K562 (cell line): ENCODE results near the gene GPR68. TPM values are rescaled to one million over a fixed set of nuclear protein-coding genes. Genes with fewer than 3 reads are reported as not detected.

ENCODE experiments used
- ATAC-seq: fragments of 200-7000 bp; cut with Tn5 transposase; 3 replicates; pipeline ENCODE4 v1.9.1; 2020; ENCODE audit warnings: moderate library complexity
- BruUV-seq: library from RNA; stranded (reverse); fragments of 400-500 nt; replicated peaks from 2 replicates; lab custom pipeline; 2021; lab: Mats Ljungman, UMichigan
- CTCF ChIA-PET: fragments of 300-600 bp; formaldehyde crosslinking; extraction: SDS; loops from one replicate; lab custom pipeline; 2021; ENCODE audit warnings: low intra/inter-chr PET ratio; lab: Yijun Ruan, JAX
- POLR2A ChIA-PET: fragments of 300-600, 350-650 bp; sonication (Branson Sonifier 250); formaldehyde crosslinking; extraction: SDS; loops from one replicate; lab custom pipeline; 2021; ENCODE audit warnings: antibody characterized with exemption, inconsistent platforms; lab: Yijun Ruan, JAX
- DNase-seq, 4 experiments: peaks; one replicate each; pipeline versions ENCODE4 v3.0.0 to v3.0.0-alpha.2; 2011 to 2018; ENCODE audit warnings: low spot score in 3 of 4, mixed read lengths in 3 of 4; ENCODE audit errors: extremely low read depth in 1 of 4
- FAIRE-seq: peaks from 2 replicates; lab custom pipeline; 2011; peaks lifted over from hg19 to GRCh38; lab: Jason Lieb, UNC
- H2AFZ ChIP-seq: 2 replicates; pipeline ENCODE4 v1.6.0; 2011; ENCODE audit warnings: low read depth, low read length, control low read depth, inconsistent platforms
- H3K27ac ChIP-seq: fragments of 200-600 bp; 3 replicates; pipeline ENCODE4 v1.8.0; 2011; ENCODE audit warnings: low read depth, mild to moderate bottlenecking, control low read depth, inconsistent platforms, low read length, moderate library complexity, mixed read lengths; ENCODE audit errors: extremely low read depth
- H3K27me3 ChIP-seq, 2 experiments: fragments of 300-600 bp in 1 of 2; 2 replicates in 1 of 2; 3 replicates in 1 of 2; pipeline versions ENCODE4 v1.6.0 to v1.8.0; 2011; ENCODE audit warnings: inconsistent platforms in 2 of 2, low read length in 2 of 2, mild to moderate bottlenecking in 1 of 2, mixed read lengths in 1 of 2, moderate library complexity in 1 of 2; ENCODE audit not compliant: control insufficient read depth in 2 of 2, insufficient read depth in 2 of 2
- H3K36me3 ChIP-seq: fragments of 300-600 bp; 3 replicates; pipeline ENCODE4 v1.8.0; 2011; ENCODE audit warnings: mild to moderate bottlenecking, low read length, inconsistent platforms; ENCODE audit not compliant: control insufficient read depth, insufficient read depth
- H3K4me1 ChIP-seq, 2 experiments: fragments of 200-600 bp in 1 of 2; replicated peaks in 1 of 2; 2 replicates in 1 of 2; 3 replicates in 1 of 2; pipeline versions ENCODE4 v1.5.1 to v1.8.0; 2011; ENCODE audit warnings: inconsistent platforms in 2 of 2, low read length in 2 of 2, mild to moderate bottlenecking in 1 of 2, mixed read lengths in 1 of 2, moderate library complexity in 1 of 2; ENCODE audit not compliant: control insufficient read depth in 2 of 2, insufficient read depth in 2 of 2
- H3K4me2 ChIP-seq: 2 replicates; pipeline ENCODE4 v1.6.1; 2011; ENCODE audit warnings: low read length, control low read depth, inconsistent platforms, mixed read lengths; ENCODE audit not compliant: insufficient read depth
- H3K4me3 ChIP-seq: fragments of 200-600 bp; sonication (generic), shearing (Covaris generic); 2 replicates; pipeline ENCODE4 v1.5.1; 2016; ENCODE audit warnings: control low read depth, inconsistent platforms
- H3K79me2 ChIP-seq: fragments of 200-600 bp; 3 replicates; pipeline ENCODE4 v1.8.0; 2011; ENCODE audit warnings: low read length, inconsistent platforms; ENCODE audit not compliant: control insufficient read depth, insufficient read depth
- H3K9ac ChIP-seq, 2 experiments: 2 replicates each; pipeline versions ENCODE4 v1.6.0 to v1.6.1; 2011; ENCODE audit warnings: low read depth in 2 of 2, low read length in 2 of 2, control low read depth in 1 of 2, inconsistent platforms in 1 of 2, mild to moderate bottlenecking in 1 of 2, mixed read lengths in 1 of 2; ENCODE audit not compliant: insufficient read depth in 1 of 2
- H3K9me1 ChIP-seq: one replicate; pipeline ENCODE4 v1.6.0; 2011; ENCODE audit warnings: inconsistent platforms, mild to moderate bottlenecking, low read length, moderate library complexity; ENCODE audit not compliant: control insufficient read depth, insufficient read depth
- H3K9me3 ChIP-seq: replicated peaks from 2 replicates; pipeline ENCODE4 v1.5.1; 2011; ENCODE audit warnings: low read depth, low read length, inconsistent platforms; ENCODE audit not compliant: control insufficient read depth, insufficient read depth
- H4K20me1 ChIP-seq: replicated peaks from 2 replicates; pipeline ENCODE4 v1.6.1; 2011; ENCODE audit warnings: low read length, inconsistent platforms, mixed read lengths; ENCODE audit not compliant: control insufficient read depth, insufficient read depth
- FIP1L1 ChIP-seq: fragments of 200-400 bp; formaldehyde crosslinking; IDR thresholded peaks from 2 replicates; pipeline ENCODE4 v1.6.1; 2018; ENCODE audit warnings: mild to moderate bottlenecking, low read depth, low read length; ENCODE audit not compliant: poor library complexity, severe bottlenecking
- FUS ChIP-seq: fragments of 200-400 bp; formaldehyde crosslinking; optimal IDR thresholded peaks from 2 replicates; pipeline ENCODE3; 2017; ENCODE audit warnings: low read depth, low read length
- GMEB1 ChIP-seq: fragments of 250-450 bp; sonication (Bioruptor Pico); IDR thresholded peaks from 2 replicates; pipeline ENCODE4 v1.4.0; 2020; ENCODE audit warnings: mild to moderate bottlenecking
- MBD2 ChIP-seq: sonication (generic); IDR thresholded peaks from 2 replicates; pipeline ENCODE4 v1.6.1; 2016; ENCODE audit warnings: low read depth, borderline replicate concordance
- SOX6 ChIP-seq: fragments of 450-650 bp; IDR thresholded peaks from 2 replicates; pipeline ENCODE4 v1.6.1; 2014; ENCODE audit warnings: mild to moderate bottlenecking
- USF2 ChIP-seq: sonication (generic); formaldehyde crosslinking; IDR thresholded peaks from 2 replicates; pipeline ENCODE4 v1.5.0; 2020; ENCODE audit warnings: missing genetic modification reagents
- WGBS: fragments of 100-300 bp; shearing (Covaris generic); methylation state at CpG from one replicate; pipeline ENCODE4 v1.1.6; 2016; ENCODE audit warnings: low coverage, mixed read lengths; ENCODE audit not compliant: insufficient coverage; ENCODE audit errors: missing lambda C conversion rate; 5-methylcytosine and 5-hydroxymethylcytosine counted together
- in situ Hi-C: fragments of 300-500 bp; cut with MboI; formaldehyde crosslinking; loops from 4 replicates; pipeline ENCODE4 v1.15.0; 2018; ENCODE audit warnings: inconsistent platforms, mixed read lengths
- intact Hi-C: fragments of 100-400 bp; cut with micrococcal nuclease; formaldehyde crosslinking; loops from 2 replicates; pipeline ENCODE4 v1.14.2; 2022
- polyA plus RNA-seq, 8 experiments: library from polyadenylated mRNA; depleted of rRNA in 4 of 8; stranded (reverse) in 5 of 8; unstranded in 3 of 8; fragments of >200 nt; fragmentation: Nextera tagmentation in 2 of 8; fragmentation: Illumina TruSeq in 1 of 8; extraction: Ambion mirVana in 2 of 8; extraction: Trizol in 1 of 8; gene quantifications; 2 replicates each; pipeline versions ENCODE4 v1.2.1 to v1.2.3, GENCODE V29; 2011 to 2014; ENCODE audit warnings: inconsistent platforms in 1 of 8, missing spikeins in 1 of 8
- total RNA-seq, 7 experiments: library from RNA; depleted of rRNA in 6 of 7; stranded (reverse); fragments of >200 nt in 6 of 7; fragmentation: Illumina TruSeq in 2 of 7; extraction: Trizol in 2 of 7; gene quantifications; 2 replicates each; pipeline versions ENCODE4 v1.2.1 to v1.2.3, GENCODE V29; 2011 to 2021; ENCODE audit warnings: low replicate concordance in 1 of 7

The GPR68 gene
- total and polyA plus RNA-seq, 9 of the 15 experiments (the other 6 are each of a cell fraction or from before 2014, with no cell fraction given) = 0.41 to 9.4 (median 3.7) TPM

- BruUV-seq = no TSS peak
- Histone ChIP-seq H4K20me1 (no peaks in the 10 kb centered on the region), H3K27me3 (no peaks in the 10 kb centered on the region), H2AFZ (no peak overlapping the region), H3K4me3 (no peak overlapping the region), H3K79me2 (no peaks in the 10 kb centered on the region), H3K9me1 (no peaks in the 10 kb centered on the region)
- FAIRE-seq (no peak), DNase-seq (no peak), ATAC-seq (no peak)
- in situ Hi-C loops = no loop called here
- TF ChIP-seq FUS (no peak), USF2 (CRISPR knock-in tag) (no peak), SOX6 (no peak), GMEB1 (no peak), MBD2 (no peak), FIP1L1 (no peak)
- TF ChIP-seq, all 486 proteins: peak for 0
- CTCF ChIA-PET = no interaction called here
- Histone ChIP-seq H3K36me3 (peaks cover 21% of the 10 kb centered on the region), H3K4me1 (peaks cover 18 to 20% of the 10 kb centered on the region in 2 experiments), H3K27ac (no peak overlapping the region), H3K9me3 (no peaks in the 10 kb centered on the region), H3K9ac (no peak overlapping the region; a peak in 1 of 4 replicates), H3K4me2 (no peak overlapping the region)
- WGBS = 91% methylated on average over 9 of the region's 43 CpGs
- POLR2A ChIA-PET = no interaction called here
- intact Hi-C loops = no loop called here
Measured at GRCh38 chr14:91272341-91273272, 28.1 kb upstream of the GPR68 start.
